GM20000 (cell line): ENCODE measurements around the gene SH3RF3.
A peak's percentile ranks its signal among the peaks of the same experiment; 100 is the strongest.

Experiments used
- DNase-seq: peaks from one replicate; pipeline ENCODE4 v3.0.0; 2012; ENCODE audit warnings: low spot score
- TF ChIP-seq, protein P1 (sequence below): IDR thresholded peaks from 2 replicates; pipeline ENCODE4 v1.5.1; 2012; ENCODE audit warnings: mild to moderate bottlenecking, control low read depth; ENCODE audit errors: extremely low read depth, missing control alignments

Gene SH3RF3

GRCh38 chr2:109128616-109129355 lies at the start of gene SH3RF3:
SH3RF3 (plus strand) TSS chr2:109129205.
- DNase-seq: peak; percentile 57
- TF ChIP-seq, protein P1, sequence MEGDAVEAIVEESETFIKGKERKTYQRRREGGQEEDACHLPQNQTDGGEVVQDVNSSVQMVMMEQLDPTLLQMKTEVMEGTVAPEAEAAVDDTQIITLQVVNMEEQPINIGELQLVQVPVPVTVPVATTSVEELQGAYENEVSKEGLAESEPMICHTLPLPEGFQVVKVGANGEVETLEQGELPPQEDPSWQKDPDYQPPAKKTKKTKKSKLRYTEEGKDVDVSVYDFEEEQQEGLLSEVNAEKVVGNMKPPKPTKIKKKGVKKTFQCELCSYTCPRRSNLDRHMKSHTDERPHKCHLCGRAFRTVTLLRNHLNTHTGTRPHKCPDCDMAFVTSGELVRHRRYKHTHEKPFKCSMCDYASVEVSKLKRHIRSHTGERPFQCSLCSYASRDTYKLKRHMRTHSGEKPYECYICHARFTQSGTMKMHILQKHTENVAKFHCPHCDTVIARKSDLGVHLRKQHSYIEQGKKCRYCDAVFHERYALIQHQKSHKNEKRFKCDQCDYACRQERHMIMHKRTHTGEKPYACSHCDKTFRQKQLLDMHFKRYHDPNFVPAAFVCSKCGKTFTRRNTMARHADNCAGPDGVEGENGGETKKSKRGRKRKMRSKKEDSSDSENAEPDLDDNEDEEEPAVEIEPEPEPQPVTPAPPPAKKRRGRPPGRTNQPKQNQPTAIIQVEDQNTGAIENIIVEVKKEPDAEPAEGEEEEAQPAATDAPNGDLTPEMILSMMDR: no peak

- no peak for DNase-seq
- TF ChIP-seq, protein P1: no peak
These were observed 49.4 kb upstream of the SH3RF3 start for GRCh38 chr2:109079590-109079989.

DNA sequence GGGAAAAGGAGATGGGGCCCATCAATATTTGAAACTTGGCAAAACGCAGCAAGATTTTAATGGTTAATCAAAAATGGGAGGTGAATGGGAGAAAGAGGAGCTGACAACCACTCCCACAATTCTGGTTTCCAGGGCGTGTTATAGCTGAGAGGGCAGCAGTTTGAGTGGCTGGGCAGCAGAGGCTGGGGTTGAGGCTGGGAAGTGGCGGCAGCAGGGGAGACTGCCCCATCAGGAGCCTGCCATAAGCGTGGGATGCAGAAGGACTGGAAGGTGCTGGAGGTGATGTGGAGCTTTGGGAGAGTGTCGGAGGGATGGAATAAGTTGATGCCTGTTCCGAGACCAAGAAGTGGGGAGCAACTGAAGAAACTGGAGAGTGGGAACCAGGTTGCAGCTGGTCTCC lies 48.9 kb upstream of the SH3RF3 start:
- no peak for DNase-seq
- TF ChIP-seq, protein P1: no peak

- TF ChIP-seq, protein P1: no peak
- DNase-seq: no peak
These were observed 48.2 kb upstream of the SH3RF3 start for GRCh38 chr2:109080757-109081156.

- no peak for DNase-seq
- TF ChIP-seq, protein P1: no peak
These were observed 47.6 kb upstream of the SH3RF3 start for GRCh38 chr2:109081374-109081773.

GRCh38 chr2:109083771-109084170 lies 45.2 kb upstream of the SH3RF3 start:
- TF ChIP-seq, protein P1: no peak
- no peak for DNase-seq

- no peak for DNase-seq
- TF ChIP-seq, protein P1: no peak
These were observed 44.7 kb upstream of the SH3RF3 start for GRCh38 chr2:109084341-109084740.
